GM21367 (cell line): Measurements from ENCODE around the gene CCDC88B.

Experiments used
- ATAC-seq: cut with Tn5 transposase; IDR thresholded peaks from one replicate; pipeline ENCODE4 v1.9.1; 2021; ENCODE audit not compliant: unreplicated experiment

Gene CCDC88B

GRCh38 chr11:64359712-64360445, 19.9 kb downstream of the CCDC88B start:
- ATAC-seq = no peak

- ATAC-seq = no peak
Measured at GRCh38 chr11:64360448-64360921, 20.5 kb downstream of the CCDC88B start.

DNA sequence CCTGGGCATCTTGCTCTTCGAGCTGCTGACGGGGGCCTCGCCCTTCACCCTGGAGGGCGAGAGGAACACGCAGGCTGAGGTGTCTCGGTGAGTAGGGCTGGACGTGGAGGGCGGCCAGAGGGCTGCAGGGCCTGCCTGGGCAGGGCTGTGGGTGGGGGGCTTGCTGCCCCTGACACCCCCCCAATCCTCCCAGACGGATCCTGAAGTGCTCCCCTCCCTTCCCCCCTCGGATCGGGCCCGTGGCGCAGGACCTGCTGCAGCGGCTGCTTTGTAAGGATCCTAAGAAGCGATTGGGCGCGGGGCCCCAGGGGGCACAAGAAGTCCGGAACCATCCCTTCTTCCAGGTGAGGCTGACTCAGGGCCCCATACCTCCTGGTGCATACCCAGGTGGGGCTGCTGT, 21.7 kb downstream of the CCDC88B start:
- no peak for ATAC-seq

- ATAC-seq = no peak
Measured at GRCh38 chr11:64362339-64362738, 22.3 kb downstream of the CCDC88B start.

- no peak for ATAC-seq
Measured at GRCh38 chr11:64364435-64364834, 24.4 kb downstream of the CCDC88B start.

- no peak for ATAC-seq
Measured at GRCh38 chr11:64364911-64365310, 24.9 kb downstream of the CCDC88B start.

GRCh38 chr11:64366751-64367150, 26.7 kb downstream of the CCDC88B start:
- no peak for ATAC-seq

- ATAC-seq = no peak
Measured at GRCh38 chr11:64367931-64368672, 28.1 kb downstream of the CCDC88B start.

GRCh38 chr11:64368673-64369074, 28.7 kb downstream of the CCDC88B start:
- ATAC-seq = no peak

DNA sequence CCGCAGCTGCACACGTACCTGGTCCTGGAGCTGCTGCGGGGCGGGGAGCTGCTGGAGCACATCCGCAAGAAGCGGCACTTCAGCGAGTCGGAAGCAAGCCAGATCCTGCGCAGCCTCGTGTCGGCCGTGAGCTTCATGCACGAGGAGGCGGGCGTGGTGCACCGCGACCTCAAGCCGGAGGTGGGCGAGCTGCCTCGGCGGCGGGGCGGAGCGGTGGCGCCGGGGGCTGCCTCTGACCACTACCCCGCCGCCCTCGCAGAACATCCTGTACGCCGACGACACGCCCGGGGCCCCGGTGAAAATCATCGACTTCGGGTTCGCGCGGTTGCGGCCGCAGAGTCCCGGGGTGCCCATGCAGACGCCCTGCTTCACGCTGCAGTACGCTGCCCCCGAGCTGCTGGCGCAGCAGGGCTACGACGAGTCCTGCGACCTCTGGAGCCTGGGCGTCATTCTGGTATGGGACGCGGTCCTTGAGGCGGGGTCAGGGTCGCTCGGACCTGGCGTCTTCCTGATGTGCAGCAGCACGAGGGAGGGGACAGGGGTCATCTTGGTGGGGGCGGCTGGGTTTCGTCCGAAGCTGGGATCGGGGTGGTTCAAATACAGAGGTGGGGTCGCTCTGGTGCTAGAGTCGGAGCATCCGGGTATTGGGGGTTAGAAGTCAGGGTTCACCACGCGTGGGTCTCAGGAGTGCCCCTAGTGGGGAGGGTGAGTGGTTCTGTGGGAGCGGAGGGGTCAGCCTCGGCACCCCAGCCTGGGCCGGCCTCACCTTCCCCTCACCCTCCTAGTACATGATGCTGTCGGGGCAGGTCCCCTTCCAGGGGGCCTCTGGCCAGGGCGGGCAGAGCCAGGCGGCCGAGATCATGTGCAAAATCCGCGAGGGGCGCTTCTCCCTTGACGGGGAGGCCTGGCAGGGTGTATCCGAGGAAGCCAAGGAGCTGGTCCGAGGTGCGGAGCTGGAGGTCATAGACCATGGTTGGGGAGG, 29.7 kb downstream of the CCDC88B start:
- ATAC-seq = no peak

- no peak for ATAC-seq
Measured at GRCh38 chr11:64371201-64371600, 31.2 kb downstream of the CCDC88B start.

GRCh38 chr11:64372021-64372420, 32.0 kb downstream of the CCDC88B start:
- ATAC-seq = no peak

DNA sequence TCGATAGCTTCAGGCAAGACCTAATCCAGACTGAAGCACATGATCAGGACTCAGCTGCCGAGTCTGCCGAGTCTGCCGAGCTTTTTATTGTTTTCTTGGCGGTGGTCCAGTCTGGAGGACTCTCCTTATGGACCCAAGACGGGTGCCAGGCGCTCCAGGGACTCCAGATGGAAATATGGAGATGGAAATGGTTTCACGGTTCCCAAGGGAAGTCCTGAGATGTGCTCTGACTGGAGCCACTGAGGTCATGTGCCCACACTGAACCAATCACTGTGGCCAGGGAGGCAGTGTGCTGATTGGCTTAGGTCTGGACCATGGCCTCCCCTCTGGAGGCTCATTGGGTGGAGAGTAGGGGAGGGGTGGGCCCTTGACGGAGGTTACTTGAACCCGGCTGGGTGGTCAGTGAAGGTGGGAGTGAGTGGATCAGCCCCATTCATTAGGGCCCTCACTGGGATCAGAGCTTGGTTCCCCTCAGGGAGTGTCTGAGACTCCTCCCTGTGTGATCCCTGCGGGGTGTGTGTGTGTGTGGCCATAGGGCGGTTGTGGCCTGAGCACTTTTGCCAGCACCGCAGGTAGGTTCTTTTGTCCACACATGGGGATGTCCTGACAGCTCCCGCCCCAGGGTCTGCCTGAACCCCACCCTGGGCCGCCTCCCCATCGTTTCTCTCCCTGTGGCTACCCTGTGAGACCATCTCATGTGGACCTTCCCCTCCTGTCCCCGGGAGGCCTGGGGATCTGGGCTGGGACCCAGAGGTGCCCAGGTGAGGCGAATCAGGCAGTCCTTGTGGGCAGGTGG, 33.0 kb downstream of the CCDC88B start:
- no peak for ATAC-seq

DNA sequence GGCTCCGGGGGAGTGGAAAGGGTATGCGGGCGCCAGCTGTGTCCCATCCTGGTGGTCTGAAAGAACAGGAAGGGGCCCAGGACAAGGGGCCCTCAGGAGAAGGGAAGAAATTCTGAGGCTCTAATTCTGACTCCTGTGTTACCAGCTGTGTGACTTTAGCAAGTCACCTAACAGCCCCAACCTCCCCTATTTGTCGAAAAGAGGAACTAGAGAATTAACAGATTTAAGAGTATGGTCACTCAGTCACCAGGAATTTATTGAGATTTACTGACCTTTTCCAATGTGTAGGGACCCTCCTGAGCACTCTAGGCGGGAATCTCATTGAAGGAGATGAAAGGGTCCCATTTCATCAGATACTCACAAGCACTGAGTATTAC, 33.6 kb downstream of the CCDC88B start:
- no peak for ATAC-seq

GRCh38 chr11:64376071-64376470, 36.1 kb downstream of the CCDC88B start:
- no peak for ATAC-seq

DNA sequence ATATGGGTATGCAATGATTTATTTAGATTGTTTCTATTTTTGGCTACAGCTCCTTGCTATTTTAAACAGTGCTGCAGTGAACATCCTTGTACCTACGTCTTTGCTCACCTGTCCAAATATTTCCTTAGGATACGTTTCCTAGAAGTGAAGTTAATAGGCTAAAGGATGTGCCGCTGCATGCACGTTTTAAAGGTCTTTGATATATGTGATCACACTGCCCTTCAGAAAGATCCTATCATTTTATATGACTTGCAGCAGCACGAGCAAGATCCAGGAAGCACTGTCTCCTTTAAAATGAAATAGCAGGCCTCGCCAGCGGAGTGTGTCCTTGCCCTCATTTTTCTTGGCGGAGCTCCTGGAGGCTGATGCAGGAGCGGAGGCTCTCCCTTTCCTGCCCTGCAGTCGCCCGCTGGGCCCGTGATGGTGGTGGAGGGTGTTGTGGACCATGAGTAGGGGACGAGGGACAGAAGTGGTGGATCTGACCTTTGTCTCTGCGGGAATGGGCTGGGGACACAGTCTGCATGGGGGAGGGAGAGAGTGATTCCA, 38.4 kb downstream of the CCDC88B start:
- no peak for ATAC-seq

GRCh38 chr11:64379160-64379559, 39.2 kb downstream of the CCDC88B start:
- ATAC-seq = no peak

GRCh38 chr11:64379817-64380709, 40.1 kb downstream of the CCDC88B start:
- ATAC-seq = no peak

DNA sequence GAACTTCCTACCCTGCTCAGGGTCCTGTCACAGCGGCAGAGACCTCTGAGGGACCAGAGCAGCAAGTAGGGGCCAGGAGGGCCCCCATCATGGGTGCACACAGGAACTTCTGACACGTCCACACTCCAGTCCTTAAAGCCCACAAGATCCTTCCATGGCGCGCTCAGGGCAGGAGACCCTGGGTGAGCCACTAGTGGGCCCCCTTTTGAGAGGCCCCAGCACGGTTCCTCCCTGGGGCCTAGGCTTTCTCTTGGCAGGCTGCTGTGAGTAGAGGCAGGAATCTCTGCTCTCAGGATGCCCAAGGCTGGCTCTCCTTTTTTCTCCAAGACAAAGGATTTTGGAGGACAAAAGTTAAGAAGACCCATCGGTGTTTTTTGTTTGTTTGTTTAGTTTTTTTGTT, 41.3 kb downstream of the CCDC88B start:
- ATAC-seq = no peak
